SU-DHL-6 (cell line): ENCODE results near the gene SPATA9.

Source experiments
- EZH2phosphoT487 ChIP-seq: fragments of 200-600 bp; sonication (generic), shearing (Covaris generic); conservative IDR thresholded peaks from 2 replicates; pipeline ENCODE4 v1.6.1; 2018; ENCODE audit warnings: mild to moderate bottlenecking, antibody characterized with exemption, low read length, moderate library complexity, mixed read lengths
- TF ChIP-seq, protein P1 (sequence below): fragments of 200-600 bp; sonication (generic); IDR thresholded peaks from one replicate; pipeline ENCODE4 v1.5.1; 2017; ENCODE audit warnings: antibody characterized with exemption, mild to moderate bottlenecking, low read length, moderate library complexity; ENCODE audit not compliant: insufficient read depth, poor library complexity, severe bottlenecking

DNA sequence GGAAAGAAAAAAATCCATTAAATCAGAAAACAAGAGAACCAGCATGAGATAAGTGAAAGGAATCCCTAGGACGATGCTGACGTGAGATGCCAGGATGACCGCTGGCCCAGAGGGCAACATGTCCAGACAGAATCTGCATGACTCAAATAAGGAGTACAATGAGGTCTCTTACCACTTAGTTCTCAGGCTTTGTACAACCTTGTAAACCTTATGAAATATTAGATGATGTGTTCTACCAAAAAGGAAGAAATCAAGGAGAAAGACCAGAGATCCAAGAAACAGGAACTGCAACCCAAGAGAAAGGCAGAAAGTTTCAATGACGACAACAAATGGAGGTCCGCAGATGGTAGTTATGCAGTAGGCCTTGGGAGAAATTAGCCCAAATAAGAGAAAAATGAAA is 65.7 kb downstream of the SPATA9 start:
- TF ChIP-seq, protein P1, sequence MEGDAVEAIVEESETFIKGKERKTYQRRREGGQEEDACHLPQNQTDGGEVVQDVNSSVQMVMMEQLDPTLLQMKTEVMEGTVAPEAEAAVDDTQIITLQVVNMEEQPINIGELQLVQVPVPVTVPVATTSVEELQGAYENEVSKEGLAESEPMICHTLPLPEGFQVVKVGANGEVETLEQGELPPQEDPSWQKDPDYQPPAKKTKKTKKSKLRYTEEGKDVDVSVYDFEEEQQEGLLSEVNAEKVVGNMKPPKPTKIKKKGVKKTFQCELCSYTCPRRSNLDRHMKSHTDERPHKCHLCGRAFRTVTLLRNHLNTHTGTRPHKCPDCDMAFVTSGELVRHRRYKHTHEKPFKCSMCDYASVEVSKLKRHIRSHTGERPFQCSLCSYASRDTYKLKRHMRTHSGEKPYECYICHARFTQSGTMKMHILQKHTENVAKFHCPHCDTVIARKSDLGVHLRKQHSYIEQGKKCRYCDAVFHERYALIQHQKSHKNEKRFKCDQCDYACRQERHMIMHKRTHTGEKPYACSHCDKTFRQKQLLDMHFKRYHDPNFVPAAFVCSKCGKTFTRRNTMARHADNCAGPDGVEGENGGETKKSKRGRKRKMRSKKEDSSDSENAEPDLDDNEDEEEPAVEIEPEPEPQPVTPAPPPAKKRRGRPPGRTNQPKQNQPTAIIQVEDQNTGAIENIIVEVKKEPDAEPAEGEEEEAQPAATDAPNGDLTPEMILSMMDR, result no peak
- no peak for TF ChIP-seq EZH2phosphoT487
